K562 (cell line): Measurements from ENCODE around the gene PCBP3. TPM values are rescaled to one million over a fixed set of nuclear protein-coding genes. Genes with fewer than 3 reads are reported as not detected.

Experiments
- ATAC-seq: fragments of 200-7000 bp; cut with Tn5 transposase; 3 replicates; pipeline ENCODE4 v1.9.1; 2020; ENCODE audit warnings: moderate library complexity
- BruUV-seq: library from RNA; stranded (reverse); fragments of 400-500 nt; replicated peaks from 2 replicates; lab custom pipeline; 2021; lab: Mats Ljungman, UMichigan
- CTCF ChIA-PET: fragments of 300-600 bp; formaldehyde crosslinking; extraction: SDS; loops from one replicate; lab custom pipeline; 2021; ENCODE audit warnings: low intra/inter-chr PET ratio; lab: Yijun Ruan, JAX
- POLR2A ChIA-PET: fragments of 300-600, 350-650 bp; sonication (Branson Sonifier 250); formaldehyde crosslinking; extraction: SDS; loops from one replicate; lab custom pipeline; 2021; ENCODE audit warnings: antibody characterized with exemption, inconsistent platforms; lab: Yijun Ruan, JAX
- DNase-seq, 4 experiments: peaks; one replicate each; pipeline versions ENCODE4 v3.0.0 to v3.0.0-alpha.2; 2011 to 2018; ENCODE audit warnings: low spot score in 3 of 4, mixed read lengths in 3 of 4; ENCODE audit errors: extremely low read depth in 1 of 4
- FAIRE-seq: peaks from 2 replicates; lab custom pipeline; 2011; peaks lifted over from hg19 to GRCh38; lab: Jason Lieb, UNC
- H2AFZ ChIP-seq: 2 replicates; pipeline ENCODE4 v1.6.0; 2011; ENCODE audit warnings: low read depth, low read length, control low read depth, inconsistent platforms
- H3K27ac ChIP-seq: fragments of 200-600 bp; 3 replicates; pipeline ENCODE4 v1.8.0; 2011; ENCODE audit warnings: low read depth, mild to moderate bottlenecking, control low read depth, inconsistent platforms, low read length, moderate library complexity, mixed read lengths; ENCODE audit errors: extremely low read depth
- H3K27me3 ChIP-seq, 2 experiments: fragments of 300-600 bp in 1 of 2; 2 replicates in 1 of 2; 3 replicates in 1 of 2; pipeline versions ENCODE4 v1.6.0 to v1.8.0; 2011; ENCODE audit warnings: inconsistent platforms in 2 of 2, low read length in 2 of 2, mild to moderate bottlenecking in 1 of 2, mixed read lengths in 1 of 2, moderate library complexity in 1 of 2; ENCODE audit not compliant: control insufficient read depth in 2 of 2, insufficient read depth in 2 of 2
- H3K36me3 ChIP-seq: fragments of 300-600 bp; 3 replicates; pipeline ENCODE4 v1.8.0; 2011; ENCODE audit warnings: mild to moderate bottlenecking, low read length, inconsistent platforms; ENCODE audit not compliant: control insufficient read depth, insufficient read depth
- H3K4me1 ChIP-seq, 2 experiments: fragments of 200-600 bp in 1 of 2; replicated peaks in 1 of 2; 2 replicates in 1 of 2; 3 replicates in 1 of 2; pipeline versions ENCODE4 v1.5.1 to v1.8.0; 2011; ENCODE audit warnings: inconsistent platforms in 2 of 2, low read length in 2 of 2, mild to moderate bottlenecking in 1 of 2, mixed read lengths in 1 of 2, moderate library complexity in 1 of 2; ENCODE audit not compliant: control insufficient read depth in 2 of 2, insufficient read depth in 2 of 2
- H3K4me2 ChIP-seq: 2 replicates; pipeline ENCODE4 v1.6.1; 2011; ENCODE audit warnings: low read length, control low read depth, inconsistent platforms, mixed read lengths; ENCODE audit not compliant: insufficient read depth
- H3K4me3 ChIP-seq: fragments of 200-600 bp; sonication (generic), shearing (Covaris generic); 2 replicates; pipeline ENCODE4 v1.5.1; 2016; ENCODE audit warnings: control low read depth, inconsistent platforms
- H3K79me2 ChIP-seq: fragments of 200-600 bp; 3 replicates; pipeline ENCODE4 v1.8.0; 2011; ENCODE audit warnings: low read length, inconsistent platforms; ENCODE audit not compliant: control insufficient read depth, insufficient read depth
- H3K9ac ChIP-seq, 2 experiments: 2 replicates each; pipeline versions ENCODE4 v1.6.0 to v1.6.1; 2011; ENCODE audit warnings: low read depth in 2 of 2, low read length in 2 of 2, control low read depth in 1 of 2, inconsistent platforms in 1 of 2, mild to moderate bottlenecking in 1 of 2, mixed read lengths in 1 of 2; ENCODE audit not compliant: insufficient read depth in 1 of 2
- H3K9me1 ChIP-seq: one replicate; pipeline ENCODE4 v1.6.0; 2011; ENCODE audit warnings: inconsistent platforms, mild to moderate bottlenecking, low read length, moderate library complexity; ENCODE audit not compliant: control insufficient read depth, insufficient read depth
- H3K9me3 ChIP-seq: replicated peaks from 2 replicates; pipeline ENCODE4 v1.5.1; 2011; ENCODE audit warnings: low read depth, low read length, inconsistent platforms; ENCODE audit not compliant: control insufficient read depth, insufficient read depth
- H4K20me1 ChIP-seq: replicated peaks from 2 replicates; pipeline ENCODE4 v1.6.1; 2011; ENCODE audit warnings: low read length, inconsistent platforms, mixed read lengths; ENCODE audit not compliant: control insufficient read depth, insufficient read depth
- FOXM1 ChIP-seq, 2 experiments: fragments of 450-650 bp in 1 of 2; sonication (generic) in 1 of 2; formaldehyde crosslinking in 1 of 2; IDR thresholded peaks; 2 replicates each; pipeline versions ENCODE4 v1.6.1 to v1.9.0; 2017 to 2022; ENCODE audit warnings: low read depth in 2 of 2, mild to moderate bottlenecking in 2 of 2, missing genetic modification reagents in 1 of 2, moderate library complexity in 1 of 2
- HNRNPLL ChIP-seq: fragments of 200-400 bp; formaldehyde crosslinking; IDR thresholded peaks from 2 replicates; pipeline ENCODE4 v1.6.1; 2017; ENCODE audit warnings: low read length, low read depth, mild to moderate bottlenecking; ENCODE audit not compliant: poor library complexity, severe bottlenecking
- NFE2L1 ChIP-seq: fragments of 450-650 bp; IDR thresholded peaks from 2 replicates; pipeline ENCODE4 v1.6.1; 2016; ENCODE audit warnings: missing genetic modification characterization, low read depth, mild to moderate bottlenecking, missing compliant biosample characterization, moderate library complexity, borderline replicate concordance
- RFX7 ChIP-seq: fragments of 250-450 bp; sonication (Bioruptor Pico); IDR thresholded peaks from 2 replicates; pipeline ENCODE4 v1.5.1; 2021; ENCODE audit warnings: mild to moderate bottlenecking
- SRSF9 ChIP-seq: fragments of 200-400 bp; formaldehyde crosslinking; IDR thresholded peaks from 2 replicates; pipeline ENCODE4 v1.6.1; 2017; ENCODE audit warnings: low read depth, low read length, borderline replicate concordance
- WGBS: fragments of 100-300 bp; shearing (Covaris generic); methylation state at CpG from one replicate; pipeline ENCODE4 v1.1.6; 2016; ENCODE audit warnings: low coverage, mixed read lengths; ENCODE audit not compliant: insufficient coverage; ENCODE audit errors: missing lambda C conversion rate; 5-methylcytosine and 5-hydroxymethylcytosine counted together
- in situ Hi-C: fragments of 300-500 bp; cut with MboI; formaldehyde crosslinking; loops from 4 replicates; pipeline ENCODE4 v1.15.0; 2018; ENCODE audit warnings: inconsistent platforms, mixed read lengths
- intact Hi-C: fragments of 100-400 bp; cut with micrococcal nuclease; formaldehyde crosslinking; loops from 2 replicates; pipeline ENCODE4 v1.14.2; 2022
- polyA plus RNA-seq, 8 experiments: library from polyadenylated mRNA; depleted of rRNA in 4 of 8; stranded (reverse) in 5 of 8; unstranded in 3 of 8; fragments of >200 nt; fragmentation: Nextera tagmentation in 2 of 8; fragmentation: Illumina TruSeq in 1 of 8; extraction: Ambion mirVana in 2 of 8; extraction: Trizol in 1 of 8; gene quantifications; 2 replicates each; pipeline versions ENCODE4 v1.2.1 to v1.2.3, GENCODE V29; 2011 to 2014; ENCODE audit warnings: inconsistent platforms in 1 of 8, missing spikeins in 1 of 8
- total RNA-seq, 7 experiments: library from RNA; depleted of rRNA in 6 of 7; stranded (reverse); fragments of >200 nt in 6 of 7; fragmentation: Illumina TruSeq in 2 of 7; extraction: Trizol in 2 of 7; gene quantifications; 2 replicates each; pipeline versions ENCODE4 v1.2.1 to v1.2.3, GENCODE V29; 2011 to 2021; ENCODE audit warnings: low replicate concordance in 1 of 7
- TF ChIP-seq, protein P1 (sequence below): fragments of 200-800 bp; sonication (Bioruptor generic); IDR thresholded peaks from 2 replicates; pipeline ENCODE4 v1.6.1; 2017; ENCODE audit warnings: missing genetic modification characterization, missing compliant biosample characterization
- TF ChIP-seq, protein P2 (sequence below), 2 experiments: IDR thresholded peaks; 2 replicates each; pipeline ENCODE4 v1.6.1; 2012; ENCODE audit warnings: improper control_type of control experiment in 2 of 2, low read depth in 2 of 2, low read length in 2 of 2, borderline replicate concordance in 1 of 2
- TF ChIP-seq, protein P3 (sequence below): fragments of 450-650 bp; IDR thresholded peaks from 2 replicates; pipeline ENCODE4 v1.6.1; 2016; ENCODE audit warnings: missing biosample characterization, missing genetic modification characterization

The PCBP3 gene
- total and polyA plus RNA-seq, 9 of the 15 experiments (the other 6 are each of a cell fraction or from before 2014, with no cell fraction given): 0.18 TPM; not detected in 8

DNA sequence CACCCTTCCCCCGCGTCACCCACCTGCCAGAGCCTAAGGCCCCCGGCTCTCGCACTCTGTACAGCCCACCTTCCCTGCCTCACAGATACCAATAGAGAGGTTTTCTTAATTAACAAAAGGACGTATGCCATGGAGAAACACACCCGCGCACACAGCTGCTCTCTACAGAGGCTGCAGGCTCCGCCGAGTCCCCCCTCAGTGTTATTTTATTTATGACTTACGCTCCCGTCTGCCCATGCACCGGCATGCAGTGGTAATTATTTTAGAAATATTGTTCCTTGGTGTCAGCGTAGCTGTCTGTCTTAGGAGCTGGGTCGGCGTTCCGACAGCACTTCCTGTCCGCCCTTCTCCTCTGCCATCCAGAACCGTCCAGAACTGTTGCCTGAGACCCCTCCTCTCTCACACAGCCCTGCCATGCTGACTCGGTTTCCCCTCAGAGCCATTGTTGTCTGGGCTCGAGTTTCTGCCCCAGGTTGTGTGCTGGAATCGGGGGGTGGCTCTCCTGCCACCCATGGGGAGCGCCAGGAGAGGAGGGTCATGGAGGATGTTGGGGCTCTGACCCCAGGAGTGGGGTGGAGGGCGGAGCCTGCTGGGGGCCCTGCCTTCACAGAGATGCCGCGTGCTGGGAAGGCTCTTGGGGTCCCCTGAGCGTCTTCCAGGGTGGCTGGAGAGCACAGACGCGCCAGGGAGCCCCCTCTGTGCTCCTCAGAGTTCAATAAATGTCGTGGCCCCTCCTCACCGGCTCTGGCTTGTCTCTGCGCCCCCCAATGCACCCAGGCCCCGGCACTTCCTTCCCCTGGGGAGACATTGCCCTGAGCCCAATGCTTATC, 298.4 kb downstream of the PCBP3 start:
- no TSS peak for BruUV-seq
- 1% methylated on average over 32 of the region's 32 CpGs for WGBS
- no peak overlapping the region for H2AFZ ChIP-seq
- FAIRE-seq (no peak), ATAC-seq (no peak), DNase-seq (no peak)
- no peak overlapping the region for H3K27ac ChIP-seq
- POLR2A ChIA-PET: interaction anchor here (0.6 to 0.7 kb wide), 2 partner anchors 32 to 80 kb away, joined by 3 read pairs; no protein-coding TSS in a partner anchor
- no peaks in the 10 kb centered on the region for H3K79me2 ChIP-seq
- no peak overlapping the region for H3K4me2 ChIP-seq
- H3K9me3 ChIP-seq: no peaks in the 10 kb centered on the region
- no peak for TF ChIP-seq RFX7 (CRISPR knock-in tag)
- TF ChIP-seq HNRNPLL: no peak
- TF ChIP-seq, protein P1, sequence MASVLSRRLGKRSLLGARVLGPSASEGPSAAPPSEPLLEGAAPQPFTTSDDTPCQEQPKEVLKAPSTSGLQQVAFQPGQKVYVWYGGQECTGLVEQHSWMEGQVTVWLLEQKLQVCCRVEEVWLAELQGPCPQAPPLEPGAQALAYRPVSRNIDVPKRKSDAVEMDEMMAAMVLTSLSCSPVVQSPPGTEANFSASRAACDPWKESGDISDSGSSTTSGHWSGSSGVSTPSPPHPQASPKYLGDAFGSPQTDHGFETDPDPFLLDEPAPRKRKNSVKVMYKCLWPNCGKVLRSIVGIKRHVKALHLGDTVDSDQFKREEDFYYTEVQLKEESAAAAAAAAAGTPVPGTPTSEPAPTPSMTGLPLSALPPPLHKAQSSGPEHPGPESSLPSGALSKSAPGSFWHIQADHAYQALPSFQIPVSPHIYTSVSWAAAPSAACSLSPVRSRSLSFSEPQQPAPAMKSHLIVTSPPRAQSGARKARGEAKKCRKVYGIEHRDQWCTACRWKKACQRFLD (CRISPR knock-in tag): no peak
- TF ChIP-seq, protein P2, sequence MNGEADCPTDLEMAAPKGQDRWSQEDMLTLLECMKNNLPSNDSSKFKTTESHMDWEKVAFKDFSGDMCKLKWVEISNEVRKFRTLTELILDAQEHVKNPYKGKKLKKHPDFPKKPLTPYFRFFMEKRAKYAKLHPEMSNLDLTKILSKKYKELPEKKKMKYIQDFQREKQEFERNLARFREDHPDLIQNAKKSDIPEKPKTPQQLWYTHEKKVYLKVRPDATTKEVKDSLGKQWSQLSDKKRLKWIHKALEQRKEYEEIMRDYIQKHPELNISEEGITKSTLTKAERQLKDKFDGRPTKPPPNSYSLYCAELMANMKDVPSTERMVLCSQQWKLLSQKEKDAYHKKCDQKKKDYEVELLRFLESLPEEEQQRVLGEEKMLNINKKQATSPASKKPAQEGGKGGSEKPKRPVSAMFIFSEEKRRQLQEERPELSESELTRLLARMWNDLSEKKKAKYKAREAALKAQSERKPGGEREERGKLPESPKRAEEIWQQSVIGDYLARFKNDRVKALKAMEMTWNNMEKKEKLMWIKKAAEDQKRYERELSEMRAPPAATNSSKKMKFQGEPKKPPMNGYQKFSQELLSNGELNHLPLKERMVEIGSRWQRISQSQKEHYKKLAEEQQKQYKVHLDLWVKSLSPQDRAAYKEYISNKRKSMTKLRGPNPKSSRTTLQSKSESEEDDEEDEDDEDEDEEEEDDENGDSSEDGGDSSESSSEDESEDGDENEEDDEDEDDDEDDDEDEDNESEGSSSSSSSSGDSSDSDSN (IDR thresholded peaks at IDR 0.05; ENCODE audit: borderline replicate concordance in 1 of 2, low read depth in 2 of 2, low read length in 2 of 2): no peak
- no peak for TF ChIP-seq SRSF9
- no peak for TF ChIP-seq FOXM1 (IDR thresholded peaks at IDR 0.05; ENCODE audit: low read depth)
- no peak for TF ChIP-seq FOXM1 (CRISPR knock-in tag; IDR thresholded peaks at IDR 0.05; ENCODE audit: low read depth)
- TF ChIP-seq, protein P3, sequence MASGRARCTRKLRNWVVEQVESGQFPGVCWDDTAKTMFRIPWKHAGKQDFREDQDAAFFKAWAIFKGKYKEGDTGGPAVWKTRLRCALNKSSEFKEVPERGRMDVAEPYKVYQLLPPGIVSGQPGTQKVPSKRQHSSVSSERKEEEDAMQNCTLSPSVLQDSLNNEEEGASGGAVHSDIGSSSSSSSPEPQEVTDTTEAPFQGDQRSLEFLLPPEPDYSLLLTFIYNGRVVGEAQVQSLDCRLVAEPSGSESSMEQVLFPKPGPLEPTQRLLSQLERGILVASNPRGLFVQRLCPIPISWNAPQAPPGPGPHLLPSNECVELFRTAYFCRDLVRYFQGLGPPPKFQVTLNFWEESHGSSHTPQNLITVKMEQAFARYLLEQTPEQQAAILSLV (tag): no peak
- no peak for TF ChIP-seq NFE2L1 (tag)
- no peak overlapping the region for H3K4me3 ChIP-seq
- no peaks in the 10 kb centered on the region for H3K9me1 ChIP-seq
- H3K9ac ChIP-seq: no peak overlapping the region; a peak in 1 of 4 replicates
- CTCF ChIA-PET: no interaction called here
- peaks cover 19 to 90% of the 10 kb centered on the region in 2 experiments for H3K27me3 ChIP-seq
- no peaks in the 10 kb centered on the region for H3K36me3 ChIP-seq
- H4K20me1 ChIP-seq: no peaks in the 10 kb centered on the region; the same call in none of the 2 replicates
- intact Hi-C loops: no loop called here
- in situ Hi-C loops: no loop called here
- H3K4me1 ChIP-seq: peaks cover 0 to 10% of the 10 kb centered on the region in 2 experiments; a peak in 2 of 5 replicates
